Measurements from ENCODE around the gene PHB1. TPM values are rescaled to one million over a fixed set of nuclear protein-coding genes. Genes with fewer than 3 reads are reported as not detected.

PHB1 gene
- total RNA-seq, 4 donors from 2014 or later = 98.7 to 108 (median 102) TPM

DNA sequence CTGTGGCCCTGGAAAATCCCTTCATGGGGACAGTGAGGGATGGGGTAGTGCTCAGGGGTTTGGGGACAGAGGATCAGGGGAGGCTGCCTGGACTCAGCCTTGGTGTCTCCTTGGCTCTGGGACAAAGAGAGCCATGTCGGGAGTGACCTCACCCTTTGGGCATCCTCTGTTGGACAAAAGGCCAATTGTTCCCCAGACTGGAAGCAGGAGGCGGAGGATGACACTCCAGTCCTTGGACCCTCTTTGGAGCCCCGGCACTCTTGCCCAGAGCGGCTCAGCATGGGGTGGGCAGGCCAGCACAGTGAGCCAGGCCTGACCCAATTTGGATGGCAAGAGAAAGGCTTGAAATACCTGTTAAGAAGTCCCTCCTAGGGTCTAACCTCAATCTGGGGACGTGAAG lies 39.4 kb upstream of the PHB1 start:
- TF ChIP-seq EP300 (IDR thresholded peaks at IDR 0.05) (no peak), POLR2AphosphoS5 (IDR thresholded peaks at IDR 0.05) (no peak), POLR2A (IDR thresholded peaks at IDR 0.05) (no peak)
- TF ChIP-seq, protein P1, sequence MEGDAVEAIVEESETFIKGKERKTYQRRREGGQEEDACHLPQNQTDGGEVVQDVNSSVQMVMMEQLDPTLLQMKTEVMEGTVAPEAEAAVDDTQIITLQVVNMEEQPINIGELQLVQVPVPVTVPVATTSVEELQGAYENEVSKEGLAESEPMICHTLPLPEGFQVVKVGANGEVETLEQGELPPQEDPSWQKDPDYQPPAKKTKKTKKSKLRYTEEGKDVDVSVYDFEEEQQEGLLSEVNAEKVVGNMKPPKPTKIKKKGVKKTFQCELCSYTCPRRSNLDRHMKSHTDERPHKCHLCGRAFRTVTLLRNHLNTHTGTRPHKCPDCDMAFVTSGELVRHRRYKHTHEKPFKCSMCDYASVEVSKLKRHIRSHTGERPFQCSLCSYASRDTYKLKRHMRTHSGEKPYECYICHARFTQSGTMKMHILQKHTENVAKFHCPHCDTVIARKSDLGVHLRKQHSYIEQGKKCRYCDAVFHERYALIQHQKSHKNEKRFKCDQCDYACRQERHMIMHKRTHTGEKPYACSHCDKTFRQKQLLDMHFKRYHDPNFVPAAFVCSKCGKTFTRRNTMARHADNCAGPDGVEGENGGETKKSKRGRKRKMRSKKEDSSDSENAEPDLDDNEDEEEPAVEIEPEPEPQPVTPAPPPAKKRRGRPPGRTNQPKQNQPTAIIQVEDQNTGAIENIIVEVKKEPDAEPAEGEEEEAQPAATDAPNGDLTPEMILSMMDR (IDR thresholded peaks at IDR 0.05) = no peak
- ATAC-seq = no peak
- WGBS, 2 donors (ENCODE audit: low coverage in 1 of 2) = 88% methylated on average over 1 to 3 of the region's 5 CpGs
- Histone ChIP-seq H3K4me1 (no peaks in the 10 kb centered on the region), H3K9me3 (no peaks in the 10 kb centered on the region), H3K27ac (peak overlapping the region in 1 of 4 donors; percentile 19), H3K4me3 (no peak overlapping the region), H3K36me3 (no peaks in the 10 kb centered on the region), H3K27me3 (peaks cover 44% of the 10 kb centered on the region)

DNA sequence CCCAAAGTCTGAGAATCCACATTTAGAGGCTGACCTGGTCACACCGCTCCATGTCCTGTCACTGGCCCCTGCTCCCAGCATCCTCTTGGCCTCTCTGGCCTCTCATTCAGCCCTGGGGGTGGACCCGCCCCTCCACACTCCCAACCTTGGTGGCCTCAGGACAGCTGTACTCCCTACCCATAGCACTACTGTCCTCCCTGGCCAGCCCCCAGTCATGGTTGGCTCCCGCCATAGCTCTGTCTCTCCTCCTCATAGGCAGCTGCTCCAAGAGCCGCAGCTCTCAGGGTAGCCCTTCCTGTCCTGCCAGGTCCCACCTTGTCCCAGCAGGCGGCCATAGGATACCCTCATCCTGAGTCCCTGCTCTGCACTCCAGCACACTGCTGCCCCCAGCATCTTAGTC lies 38.0 kb upstream of the PHB1 start:
- ATAC-seq = no peak

DNA sequence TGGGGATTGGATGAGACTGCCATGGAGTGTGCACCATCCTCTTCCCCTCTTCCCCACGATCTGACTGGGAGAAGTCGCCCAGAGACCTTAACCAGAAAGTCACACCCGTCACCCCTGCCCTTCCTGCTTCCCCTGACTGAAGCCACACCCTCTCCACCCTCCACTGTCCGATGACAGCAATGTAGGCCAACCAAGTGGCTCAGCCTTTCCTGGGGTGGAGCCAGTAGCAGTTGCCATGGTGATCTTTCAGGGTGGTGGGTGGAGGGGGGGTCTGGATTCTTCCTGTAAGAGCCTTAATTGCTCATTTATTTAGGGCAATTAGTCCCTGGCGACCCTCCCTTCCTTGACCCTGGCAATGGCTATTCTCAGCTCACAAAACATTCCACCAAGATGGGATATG lies 37.5 kb upstream of the PHB1 start:
- H3K9me3 ChIP-seq = no peaks in the 10 kb centered on the region
- ATAC-seq = no peak
- TF ChIP-seq POLR2AphosphoS5 (IDR thresholded peaks at IDR 0.05) (no peak), EP300 (IDR thresholded peaks at IDR 0.05) (no peak)
- TF ChIP-seq, protein P1 (IDR thresholded peaks at IDR 0.05) = no peak
- 20% methylated on average over 1 of the region's 5 CpGs; no CpG with 5 or more reads in 1 of the 2 donors for WGBS, 2 donors (ENCODE audit: low coverage in 1 of 2)
- H3K36me3 ChIP-seq = no peaks in the 10 kb centered on the region
- no peak overlapping the region for H3K27ac ChIP-seq
- H3K27me3 ChIP-seq = peaks cover 27% of the 10 kb centered on the region
- H3K4me1 ChIP-seq = no peaks in the 10 kb centered on the region
- H3K4me3 ChIP-seq = no peak overlapping the region

More for the DNA sequence above, 38.0 kb upstream of the PHB1 start:
- TF ChIP-seq POLR2AphosphoS5 (IDR thresholded peaks at IDR 0.05) (no peak), POLR2A (IDR thresholded peaks at IDR 0.05) (no peak), EP300 (IDR thresholded peaks at IDR 0.05) (no peak)
- no peak overlapping the region for H3K4me3 ChIP-seq
- WGBS, 2 donors (ENCODE audit: low coverage in 1 of 2) = 80% methylated on average over 1 of the region's 5 CpGs; no CpG with 5 or more reads in 1 of the 2 donors
- H3K27ac ChIP-seq = peak overlapping the region in 1 of 4 donors; percentile 19
- H3K27me3 ChIP-seq = peaks cover 31% of the 10 kb centered on the region
- H3K4me1 ChIP-seq = no peaks in the 10 kb centered on the region
- no peaks in the 10 kb centered on the region for H3K36me3 ChIP-seq
- H3K9me3 ChIP-seq = no peaks in the 10 kb centered on the region

DNA sequence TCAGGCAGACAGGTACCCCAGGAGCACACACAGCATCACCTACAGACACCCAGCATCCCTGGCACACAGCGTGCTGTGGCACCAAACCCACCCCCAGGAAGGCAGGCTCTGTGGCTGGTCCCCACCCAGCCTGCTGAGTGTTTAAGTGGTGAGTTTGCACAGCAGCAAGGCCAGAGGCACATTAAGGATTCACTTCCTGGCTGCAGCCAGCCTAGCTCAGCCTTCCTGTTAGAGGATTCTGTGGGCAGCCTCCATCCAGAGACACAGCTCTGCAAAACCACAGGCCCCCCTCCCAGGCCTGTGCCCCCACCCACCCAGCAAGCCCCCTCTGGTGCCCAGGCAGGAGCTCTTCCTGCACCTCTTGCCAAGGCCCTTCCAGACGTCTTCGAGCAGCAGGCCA lies 36.1 kb upstream of the PHB1 start:
- ATAC-seq = no peak
- 17% methylated on average over 2 of the region's 3 CpGs; no CpG with 5 or more reads in 1 of the 2 donors for WGBS, 2 donors (ENCODE audit: low coverage in 1 of 2)
- no peak overlapping the region for H3K4me3 ChIP-seq
- H3K4me1 ChIP-seq = no peaks in the 10 kb centered on the region
- no peak overlapping the region for H3K27ac ChIP-seq
- H3K27me3 ChIP-seq = peaks cover 14% of the 10 kb centered on the region
- H3K9me3 ChIP-seq = no peaks in the 10 kb centered on the region
- TF ChIP-seq POLR2A (IDR thresholded peaks at IDR 0.05) (no peak), EP300 (IDR thresholded peaks at IDR 0.05) (no peak), POLR2AphosphoS5 (IDR thresholded peaks at IDR 0.05) (no peak)
- TF ChIP-seq, protein P1 (IDR thresholded peaks at IDR 0.05) = no peak
- no peaks in the 10 kb centered on the region for H3K36me3 ChIP-seq

DNA sequence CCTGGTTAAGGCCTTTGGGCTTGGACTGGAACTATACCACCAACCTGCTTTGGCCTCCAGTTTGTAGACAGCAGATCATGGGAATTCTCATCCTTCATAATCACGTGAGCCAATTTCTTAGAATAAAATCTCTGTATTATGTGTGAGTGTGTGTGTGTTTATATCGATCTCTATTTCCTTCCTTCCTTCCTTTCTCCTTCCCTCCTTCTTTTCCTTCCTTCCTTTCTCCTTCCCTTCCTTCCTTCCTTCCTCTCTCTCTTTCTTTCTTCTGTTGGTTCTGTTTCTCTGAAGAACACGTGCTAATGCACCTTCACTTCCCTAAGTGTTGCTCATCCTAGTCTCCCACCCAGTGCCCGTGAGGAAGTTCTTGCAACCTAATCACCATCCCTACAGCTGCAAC lies 35.5 kb upstream of the PHB1 start:
- no peaks in the 10 kb centered on the region for H3K9me3 ChIP-seq
- TF ChIP-seq, protein P1 (IDR thresholded peaks at IDR 0.05) = no peak
- TF ChIP-seq POLR2AphosphoS5 (IDR thresholded peaks at IDR 0.05) (no peak), EP300 (IDR thresholded peaks at IDR 0.05) (no peak)
- WGBS, 2 donors (ENCODE audit: low coverage in 1 of 2) = 60 to 77% methylated on average over 1 to 4 of the region's 4 CpGs
- H3K4me3 ChIP-seq = no peak overlapping the region
- peaks cover 8% of the 10 kb centered on the region for H3K27me3 ChIP-seq
- no peaks in the 10 kb centered on the region for H3K36me3 ChIP-seq
- no peaks in the 10 kb centered on the region for H3K4me1 ChIP-seq
- ATAC-seq = no peak
- no peak overlapping the region for H3K27ac ChIP-seq

Measured in gastroesophageal sphincter (tissue), 4 donors.